ENCODE results near the gene STX12. TPM values are rescaled to one million over a fixed set of nuclear protein-coding genes. Genes with fewer than 3 reads are reported as not detected.

Gene STX12
- total RNA-seq, 1 donor: 67.0 TPM

DNA sequence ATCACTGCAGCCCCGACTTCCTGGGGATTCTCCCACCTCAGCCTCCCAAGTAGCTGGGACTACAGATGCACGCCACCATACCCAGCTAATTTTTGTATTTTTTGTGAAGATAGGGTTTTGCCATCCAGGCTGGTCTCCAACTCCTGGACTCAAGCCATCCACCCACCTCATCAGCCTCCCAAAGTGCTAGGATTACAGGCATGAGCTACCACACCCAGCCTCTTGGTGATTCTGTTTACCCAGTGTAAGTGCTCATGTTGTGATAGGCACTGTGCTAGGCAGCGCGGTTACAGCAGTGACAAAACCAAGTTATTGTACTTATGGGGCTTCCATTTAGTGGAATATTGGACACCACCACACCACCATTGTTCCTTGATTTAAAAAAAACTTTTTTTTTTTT, 9.7 kb upstream of the STX12 start:
- Histone ChIP-seq H4K20me1 (ENCODE audit: insufficient read depth, low read length) (no peaks in the 10 kb centered on the region), H3K4me2 (ENCODE audit: insufficient read depth, low read length) (no peak overlapping the region), H3K9me3 (ENCODE audit: low read depth, low read length) (no peaks in the 10 kb centered on the region), H3K36me3 (ENCODE audit: insufficient read depth, low read length) (peaks cover 14% of the 10 kb centered on the region), H3K27ac (ENCODE audit: low read depth, low read length) (no peak overlapping the region), H3K27me3 (ENCODE audit: insufficient read depth, low read length) (no peaks in the 10 kb centered on the region), H2AFZ (ENCODE audit: low read length) (no peak overlapping the region), H3K79me2 (ENCODE audit: insufficient read depth, low read length) (no peaks in the 10 kb centered on the region), H3K4me1 (ENCODE audit: insufficient read depth, low read length) (no peaks in the 10 kb centered on the region), H3K4me3 (ENCODE audit: insufficient read depth, low read length) (no peak overlapping the region)
- DNase-seq (ENCODE audit: insufficient read length, low spot score, missing footprints): no peak
- TF ChIP-seq, protein P1, sequence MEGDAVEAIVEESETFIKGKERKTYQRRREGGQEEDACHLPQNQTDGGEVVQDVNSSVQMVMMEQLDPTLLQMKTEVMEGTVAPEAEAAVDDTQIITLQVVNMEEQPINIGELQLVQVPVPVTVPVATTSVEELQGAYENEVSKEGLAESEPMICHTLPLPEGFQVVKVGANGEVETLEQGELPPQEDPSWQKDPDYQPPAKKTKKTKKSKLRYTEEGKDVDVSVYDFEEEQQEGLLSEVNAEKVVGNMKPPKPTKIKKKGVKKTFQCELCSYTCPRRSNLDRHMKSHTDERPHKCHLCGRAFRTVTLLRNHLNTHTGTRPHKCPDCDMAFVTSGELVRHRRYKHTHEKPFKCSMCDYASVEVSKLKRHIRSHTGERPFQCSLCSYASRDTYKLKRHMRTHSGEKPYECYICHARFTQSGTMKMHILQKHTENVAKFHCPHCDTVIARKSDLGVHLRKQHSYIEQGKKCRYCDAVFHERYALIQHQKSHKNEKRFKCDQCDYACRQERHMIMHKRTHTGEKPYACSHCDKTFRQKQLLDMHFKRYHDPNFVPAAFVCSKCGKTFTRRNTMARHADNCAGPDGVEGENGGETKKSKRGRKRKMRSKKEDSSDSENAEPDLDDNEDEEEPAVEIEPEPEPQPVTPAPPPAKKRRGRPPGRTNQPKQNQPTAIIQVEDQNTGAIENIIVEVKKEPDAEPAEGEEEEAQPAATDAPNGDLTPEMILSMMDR (IDR thresholded peaks at IDR 0.05; ENCODE audit: extremely low read depth, low read depth, low read length): no peak

DNA sequence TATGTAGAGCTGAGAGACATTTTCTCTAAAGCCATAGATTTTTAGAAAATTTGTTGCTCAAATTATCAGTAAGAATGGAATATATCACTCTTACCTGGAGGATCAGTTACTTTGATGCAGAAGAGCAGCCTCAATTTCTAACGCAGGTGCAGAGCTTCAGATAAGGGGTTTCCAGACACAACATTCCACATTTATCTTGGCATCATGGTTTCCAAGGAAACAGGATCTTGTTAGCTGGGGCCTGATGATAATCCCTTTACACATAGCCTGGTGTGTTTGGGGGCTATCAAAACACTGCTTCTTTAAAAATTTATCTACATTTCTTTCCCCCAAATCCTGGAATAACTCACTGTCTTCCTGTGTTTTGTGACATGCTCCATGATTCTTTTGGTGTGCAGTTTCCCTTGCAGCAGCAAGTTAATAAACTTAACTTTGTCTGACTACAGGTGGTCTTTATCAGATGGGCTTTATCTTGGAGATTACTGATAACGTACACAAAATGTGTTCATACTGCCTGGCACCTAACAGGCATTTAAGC, 2.7 kb upstream of the STX12 start:
- Histone ChIP-seq H3K27ac (ENCODE audit: low read depth, low read length) (no peak overlapping the region), H2AFZ (ENCODE audit: low read length) (no peak overlapping the region), H3K4me2 (ENCODE audit: insufficient read depth, low read length) (no peak overlapping the region), H4K20me1 (ENCODE audit: insufficient read depth, low read length) (peaks cover 15% of the 10 kb centered on the region), H3K79me2 (ENCODE audit: insufficient read depth, low read length) (peaks cover 22% of the 10 kb centered on the region), H3K36me3 (ENCODE audit: insufficient read depth, low read length) (no peaks in the 10 kb centered on the region), H3K9me3 (ENCODE audit: low read depth, low read length) (no peaks in the 10 kb centered on the region), H3K4me1 (ENCODE audit: insufficient read depth, low read length) (peaks cover 21% of the 10 kb centered on the region), H3K27me3 (ENCODE audit: insufficient read depth, low read length) (no peaks in the 10 kb centered on the region), H3K4me3 (ENCODE audit: insufficient read depth, low read length) (no peak overlapping the region)
- no peak for DNase-seq (ENCODE audit: insufficient read length, low spot score, missing footprints)
- TF ChIP-seq, protein P1 (IDR thresholded peaks at IDR 0.05; ENCODE audit: extremely low read depth, low read depth, low read length): no peak

- Histone ChIP-seq H3K27me3 (ENCODE audit: insufficient read depth, low read length) (no peaks in the 10 kb centered on the region), H3K4me1 (ENCODE audit: insufficient read depth, low read length) (peaks cover 23% of the 10 kb centered on the region), H3K79me2 (ENCODE audit: insufficient read depth, low read length) (peaks cover 42% of the 10 kb centered on the region), H3K27ac (ENCODE audit: low read depth, low read length) (peak overlapping the region; percentile 75), H3K9me3 (ENCODE audit: low read depth, low read length) (no peaks in the 10 kb centered on the region), H3K4me2 (ENCODE audit: insufficient read depth, low read length) (peak overlapping the region; percentile 63), H3K36me3 (ENCODE audit: insufficient read depth, low read length) (peaks cover 6% of the 10 kb centered on the region), H2AFZ (ENCODE audit: low read length) (peak overlapping the region; percentile 0), H4K20me1 (ENCODE audit: insufficient read depth, low read length) (peaks cover 30% of the 10 kb centered on the region), H3K4me3 (ENCODE audit: insufficient read depth, low read length) (peak overlapping the region; percentile 80)
- TF ChIP-seq, protein P1 (IDR thresholded peaks at IDR 0.05; ENCODE audit: extremely low read depth, low read depth, low read length): no peak
- DNase-seq (ENCODE audit: insufficient read length, low spot score, missing footprints): no peak
Measured at GRCh38 chr1:27772036-27772931, 735 bp upstream of the STX12 start.

DNA sequence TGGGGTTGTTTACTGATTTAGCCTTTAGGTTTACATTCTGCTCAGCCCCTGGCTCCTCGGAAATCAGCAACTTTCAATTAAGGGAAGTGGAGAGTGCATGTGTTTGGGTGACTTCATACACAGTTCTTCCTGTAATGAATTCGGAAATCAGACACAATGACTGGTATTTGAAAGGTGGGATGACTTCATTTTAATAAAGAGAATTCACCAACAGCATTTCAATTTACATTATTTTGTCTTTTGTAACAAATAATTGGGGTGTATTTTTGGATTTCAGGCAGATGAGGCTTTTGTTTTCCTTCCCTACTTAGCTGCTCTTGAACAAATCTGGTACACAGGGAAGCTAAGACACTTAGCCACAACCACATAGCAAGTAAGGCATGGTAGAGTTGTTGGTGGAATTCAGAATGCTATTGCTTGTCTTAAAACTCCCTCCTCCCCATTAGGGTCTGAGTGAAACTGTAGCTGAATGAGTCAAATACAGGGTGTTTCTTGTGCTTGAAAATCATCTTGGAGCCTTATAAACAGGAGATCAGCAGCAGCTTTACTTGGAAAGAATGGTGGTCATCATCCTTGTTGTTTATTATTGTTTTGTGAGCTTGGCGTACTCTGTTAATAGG, 917 bp downstream of the STX12 start:
- DNase-seq (ENCODE audit: insufficient read length, low spot score, missing footprints): no peak
- Histone ChIP-seq H3K27ac (ENCODE audit: low read depth, low read length) (peak overlapping the region; percentile 77), H3K27me3 (ENCODE audit: insufficient read depth, low read length) (no peaks in the 10 kb centered on the region), H3K79me2 (ENCODE audit: insufficient read depth, low read length) (peaks cover 57% of the 10 kb centered on the region), H3K4me2 (ENCODE audit: insufficient read depth, low read length) (peak overlapping the region; percentile 84), H3K9me3 (ENCODE audit: low read depth, low read length) (no peaks in the 10 kb centered on the region), H3K36me3 (ENCODE audit: insufficient read depth, low read length) (peaks cover 6% of the 10 kb centered on the region), H3K4me1 (ENCODE audit: insufficient read depth, low read length) (peaks cover 23% of the 10 kb centered on the region), H3K4me3 (ENCODE audit: insufficient read depth, low read length) (peak overlapping the region; percentile 80), H2AFZ (ENCODE audit: low read length) (peak overlapping the region; percentile 71), H4K20me1 (ENCODE audit: insufficient read depth, low read length) (peaks cover 40% of the 10 kb centered on the region)
- TF ChIP-seq, protein P1 (IDR thresholded peaks at IDR 0.05; ENCODE audit: extremely low read depth, low read depth, low read length): no peak
